Muscle layer of duodenum (tissue), 2 donors: ENCODE data around the gene RALGPS1.

Experiments used
- H3K27ac ChIP-seq: one replicate; pipeline ENCODE4 v1.7.0; 2013; ENCODE audit warnings: mild to moderate bottlenecking, low read length
- H3K27me3 ChIP-seq: one replicate; pipeline ENCODE4 v1.7.0; 2013; ENCODE audit warnings: low read depth, mild to moderate bottlenecking, control low read depth, low read length
- H3K36me3 ChIP-seq, 2 donors: one replicate each; pipeline ENCODE4 v1.7.0; 2013; ENCODE audit warnings: low read length in 2 of 2, control low read depth in 1 of 2, mild to moderate bottlenecking in 1 of 2; ENCODE audit not compliant: insufficient read depth in 2 of 2, control insufficient read depth in 1 of 2
- H3K4me1 ChIP-seq, 2 donors: one replicate each; pipeline ENCODE4 v1.7.0; 2013; ENCODE audit warnings: low read length in 2 of 2, mild to moderate bottlenecking in 2 of 2, control low read depth in 1 of 2, moderate library complexity in 1 of 2; ENCODE audit not compliant: insufficient read depth in 2 of 2, control insufficient read depth in 1 of 2
- H3K4me3 ChIP-seq, 2 donors: one replicate each; pipeline ENCODE4 v1.7.0; 2013; ENCODE audit warnings: low read length in 2 of 2, low read depth in 1 of 2, mild to moderate bottlenecking in 1 of 2
- H3K9me3 ChIP-seq, 2 donors: one replicate each; pipeline ENCODE4 v1.7.0; 2013; ENCODE audit warnings: low read length in 2 of 2, control low read depth in 1 of 2, mild to moderate bottlenecking in 1 of 2; ENCODE audit not compliant: control insufficient read depth in 1 of 2
- donor health status: healthy.

RALGPS1 gene

GRCh38 chr9:126992427-126992826 is 77.8 kb downstream of the RALGPS1 start:
- Histone ChIP-seq H3K27me3 (no peaks in the 10 kb centered on the region), H3K4me3 (no peak overlapping the region), H3K36me3 (no peaks in the 10 kb centered on the region), H3K27ac (no peak overlapping the region), H3K9me3 (peaks cover 6 to 7% of the 10 kb centered on the region in 2 donors), H3K4me1 (peaks cover 0 to 22% of the 10 kb centered on the region in 2 donors)

- Histone ChIP-seq H3K4me3 (no peak overlapping the region), H3K27ac (no peak overlapping the region), H3K4me1 (no peaks in the 10 kb centered on the region), H3K36me3 (no peaks in the 10 kb centered on the region), H3K27me3 (no peaks in the 10 kb centered on the region), H3K9me3 (no peaks in the 10 kb centered on the region)
These were observed 84.9 kb downstream of the RALGPS1 start for GRCh38 chr9:126999315-127000068.

- no peak overlapping the region for H3K27ac ChIP-seq
- peaks cover 0 to 6% of the 10 kb centered on the region in 2 donors for H3K4me1 ChIP-seq
- no peaks in the 10 kb centered on the region for H3K36me3 ChIP-seq
These were observed 90.6 kb downstream of the RALGPS1 start for GRCh38 chr9:127004946-127005769.

GRCh38 chr9:127005770-127006314 is 91.3 kb downstream of the RALGPS1 start:
- Histone ChIP-seq H3K9me3 (no peaks in the 10 kb centered on the region), H3K36me3 (no peaks in the 10 kb centered on the region), H3K27ac (no peak overlapping the region), H3K4me1 (peaks cover 0 to 6% of the 10 kb centered on the region in 2 donors), H3K4me3 (no peak overlapping the region), H3K27me3 (no peaks in the 10 kb centered on the region)

More at GRCh38 chr9:127004946-127005769, 90.6 kb downstream of the RALGPS1 start:
- no peak overlapping the region for H3K4me3 ChIP-seq
- H3K9me3 ChIP-seq, result no peaks in the 10 kb centered on the region
- no peaks in the 10 kb centered on the region for H3K27me3 ChIP-seq

- no peaks in the 10 kb centered on the region for H3K27me3 ChIP-seq
- no peak overlapping the region for H3K4me3 ChIP-seq
These were observed 93.1 kb downstream of the RALGPS1 start for GRCh38 chr9:127007638-127008037.

GRCh38 chr9:127008076-127008475 is 93.5 kb downstream of the RALGPS1 start:
- H3K27me3 ChIP-seq, result no peaks in the 10 kb centered on the region
- H3K27ac ChIP-seq, result no peak overlapping the region

More at GRCh38 chr9:127007638-127008037, 93.1 kb downstream of the RALGPS1 start:
- Histone ChIP-seq H3K27ac (no peak overlapping the region), H3K36me3 (no peaks in the 10 kb centered on the region), H3K9me3 (no peaks in the 10 kb centered on the region), H3K4me1 (peaks cover 0 to 6% of the 10 kb centered on the region in 2 donors)

GRCh38 chr9:127011772-127012171 is 97.2 kb downstream of the RALGPS1 start:
- H3K4me1 ChIP-seq, result peaks cover 3 to 17% of the 10 kb centered on the region in 2 donors

More at GRCh38 chr9:127008076-127008475, 93.5 kb downstream of the RALGPS1 start:
- Histone ChIP-seq H3K9me3 (no peaks in the 10 kb centered on the region), H3K36me3 (no peaks in the 10 kb centered on the region), H3K4me3 (no peak overlapping the region), H3K4me1 (peaks cover 0 to 7% of the 10 kb centered on the region in 2 donors)

GRCh38 chr9:127012250-127012649 is 97.7 kb downstream of the RALGPS1 start:
- Histone ChIP-seq H3K27ac (no peak overlapping the region), H3K36me3 (no peaks in the 10 kb centered on the region), H3K27me3 (no peaks in the 10 kb centered on the region), H3K4me3 (no peak overlapping the region), H3K4me1 (peaks cover 3 to 17% of the 10 kb centered on the region in 2 donors), H3K9me3 (no peaks in the 10 kb centered on the region)

More at GRCh38 chr9:127011772-127012171, 97.2 kb downstream of the RALGPS1 start:
- Histone ChIP-seq H3K4me3 (no peak overlapping the region), H3K27ac (no peak overlapping the region), H3K36me3 (no peaks in the 10 kb centered on the region), H3K27me3 (no peaks in the 10 kb centered on the region), H3K9me3 (no peaks in the 10 kb centered on the region)

- H3K36me3 ChIP-seq, result no peaks in the 10 kb centered on the region
- no peaks in the 10 kb centered on the region for H3K9me3 ChIP-seq
- no peak overlapping the region for H3K4me3 ChIP-seq
- H3K27me3 ChIP-seq, result no peaks in the 10 kb centered on the region
- H3K4me1 ChIP-seq, result peaks cover 3 to 17% of the 10 kb centered on the region in 2 donors
- peak overlapping the region; percentile 34 for H3K27ac ChIP-seq
These were observed 99.0 kb downstream of the RALGPS1 start for GRCh38 chr9:127013597-127013996.

GRCh38 chr9:127014216-127014909 is 99.8 kb downstream of the RALGPS1 start:
- Histone ChIP-seq H3K27me3 (no peaks in the 10 kb centered on the region), H3K4me1 (peaks cover 3 to 17% of the 10 kb centered on the region in 2 donors), H3K27ac (peak overlapping the region; percentile 34), H3K9me3 (no peaks in the 10 kb centered on the region), H3K36me3 (no peaks in the 10 kb centered on the region), H3K4me3 (no peak overlapping the region)
